OCI-LY3 (cell line): ENCODE results near the gene CDH6.

ENCODE experiments used
- EZH2phosphoT487 ChIP-seq: fragments of 200-600 bp; shearing (Covaris generic); IDR thresholded peaks from 2 replicates; pipeline ENCODE4 v1.6.1; 2018; ENCODE audit warnings: antibody characterized with exemption, mixed run types, low read depth
- TF ChIP-seq, protein P1 (sequence below): fragments of 200-600, 300-600 bp; sonication (generic); IDR thresholded peaks from 2 replicates; pipeline ENCODE4 v1.5.1; 2014; ENCODE audit warnings: antibody characterized with exemption, low read length, low read depth

DNA sequence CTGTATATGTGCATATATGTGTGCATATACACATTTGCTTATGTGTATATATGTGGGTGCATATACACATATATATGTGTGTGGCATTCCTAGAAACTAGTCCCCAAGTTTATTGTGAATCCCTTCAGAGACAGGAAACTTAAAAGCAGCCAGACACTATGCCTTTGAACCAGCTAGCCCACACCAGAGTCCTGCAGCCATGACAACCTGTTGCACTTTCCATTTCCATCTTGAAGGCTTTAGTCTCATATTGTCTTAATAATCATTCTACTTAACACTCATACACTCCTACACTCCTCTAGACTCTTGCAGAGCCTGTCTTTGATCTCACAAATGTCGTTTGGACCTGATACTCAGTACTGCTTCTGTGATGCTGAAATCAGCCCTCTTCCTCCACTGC lies 34.8 kb upstream of the CDH6 start:
- TF ChIP-seq, protein P1, sequence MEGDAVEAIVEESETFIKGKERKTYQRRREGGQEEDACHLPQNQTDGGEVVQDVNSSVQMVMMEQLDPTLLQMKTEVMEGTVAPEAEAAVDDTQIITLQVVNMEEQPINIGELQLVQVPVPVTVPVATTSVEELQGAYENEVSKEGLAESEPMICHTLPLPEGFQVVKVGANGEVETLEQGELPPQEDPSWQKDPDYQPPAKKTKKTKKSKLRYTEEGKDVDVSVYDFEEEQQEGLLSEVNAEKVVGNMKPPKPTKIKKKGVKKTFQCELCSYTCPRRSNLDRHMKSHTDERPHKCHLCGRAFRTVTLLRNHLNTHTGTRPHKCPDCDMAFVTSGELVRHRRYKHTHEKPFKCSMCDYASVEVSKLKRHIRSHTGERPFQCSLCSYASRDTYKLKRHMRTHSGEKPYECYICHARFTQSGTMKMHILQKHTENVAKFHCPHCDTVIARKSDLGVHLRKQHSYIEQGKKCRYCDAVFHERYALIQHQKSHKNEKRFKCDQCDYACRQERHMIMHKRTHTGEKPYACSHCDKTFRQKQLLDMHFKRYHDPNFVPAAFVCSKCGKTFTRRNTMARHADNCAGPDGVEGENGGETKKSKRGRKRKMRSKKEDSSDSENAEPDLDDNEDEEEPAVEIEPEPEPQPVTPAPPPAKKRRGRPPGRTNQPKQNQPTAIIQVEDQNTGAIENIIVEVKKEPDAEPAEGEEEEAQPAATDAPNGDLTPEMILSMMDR: no peak
- TF ChIP-seq EZH2phosphoT487: no peak
